Muscle of back (tissue), 11 donors: Measurements from ENCODE around the gene GREB1. TPM values are rescaled to one million over a fixed set of nuclear protein-coding genes. Genes with fewer than 3 reads are reported as not detected.

ENCODE experiments used
- DNase-seq, 3 donors: peaks; one replicate each; pipeline versions ENCODE4 v3.0.0 to v3.0.0-alpha.2; 2013
- polyA plus RNA-seq, 10 donors: library from polyadenylated mRNA; unstranded; fragments of 120-200 nt; gene quantifications; one replicate each; pipeline ENCODE4 v1.2.1, GENCODE V29; 2013; ENCODE audit not compliant: insufficient read length in 10 of 10

The GREB1 gene
- polyA plus RNA-seq, 10 donors: 7.9 to 22.3 (median 10.9) TPM

GRCh38 chr2:11535899-11536344, 2.1 kb downstream of the GREB1 start:
- DNase-seq: no peak

- DNase-seq: no peak
Measured at GRCh38 chr2:11537951-11538350, 4.1 kb downstream of the GREB1 start.

- DNase-seq: peak in 1 of 3 donors; percentile 17
Measured at GRCh38 chr2:11539317-11540147, 5.7 kb downstream of the GREB1 start.

- DNase-seq: peak; percentile 10 to 69 (median 31)
Measured at GRCh38 chr2:11540148-11540995, 6.5 kb downstream of the GREB1 start.

GRCh38 chr2:11540996-11541692, 7.3 kb downstream of the GREB1 start:
- DNase-seq: no peak

- no peak for DNase-seq
Measured at GRCh38 chr2:11541693-11542274, 7.9 kb downstream of the GREB1 start.

- no peak for DNase-seq
Measured at GRCh38 chr2:11542275-11542819, 8.5 kb downstream of the GREB1 start.

GRCh38 chr2:11543337-11544216, 9.7 kb downstream of the GREB1 start:
- DNase-seq: no peak

GRCh38 chr2:11546072-11546471, 12.2 kb downstream of the GREB1 start:
- DNase-seq: no peak

GRCh38 chr2:11547912-11548497, 14.2 kb downstream of the GREB1 start:
- DNase-seq: no peak

- DNase-seq: no peak
Measured at GRCh38 chr2:11550302-11550701, 16.5 kb downstream of the GREB1 start.

- no peak for DNase-seq
Measured at GRCh38 chr2:11550901-11551568, 17.2 kb downstream of the GREB1 start.

- no peak for DNase-seq
Measured at GRCh38 chr2:11551569-11552259, 17.9 kb downstream of the GREB1 start.

GRCh38 chr2:11552260-11552638, 18.4 kb downstream of the GREB1 start:
- DNase-seq: no peak

- DNase-seq: no peak
Measured at GRCh38 chr2:11553661-11554398, 20.0 kb downstream of the GREB1 start.

- no peak for DNase-seq
Measured at GRCh38 chr2:11554399-11554716, 20.5 kb downstream of the GREB1 start.

- DNase-seq: no peak
Measured at GRCh38 chr2:11556101-11556806, 22.4 kb downstream of the GREB1 start.
